ENCODE data around the gene KIF21A. TPM values are rescaled to one million over a fixed set of nuclear protein-coding genes. Genes with fewer than 3 reads are reported as not detected.
"Not testable (repeated sequence)": the region's sequence is repeated elsewhere in the genome, so short reads cannot be mapped to it uniquely, and the experiment has no call there.

Gene KIF21A
- total RNA-seq, 4 donors from 2014 or later, result 2.4 to 32.0 (median 17.5) TPM

DNA sequence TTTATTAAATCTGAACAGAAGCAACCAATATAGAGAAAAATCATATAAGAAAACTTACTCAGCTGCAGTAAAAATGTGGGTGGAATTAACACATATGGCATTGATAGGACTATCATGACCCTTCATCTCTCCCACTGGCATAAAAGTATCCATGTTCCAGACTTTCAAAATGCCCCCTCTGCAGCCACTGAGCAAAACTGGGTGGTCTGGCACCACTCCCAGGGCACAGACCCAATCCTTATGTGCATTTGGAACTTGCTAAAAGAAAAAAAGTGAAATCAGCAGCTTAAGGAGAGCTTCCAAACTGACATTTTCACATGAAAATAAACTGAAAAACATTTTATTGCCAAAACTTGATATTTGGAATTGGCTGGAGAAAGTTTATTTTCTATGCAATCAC, 141.5 kb downstream of the KIF21A start:
- Histone ChIP-seq H3K9me3 (no peaks in the 10 kb centered on the region), H3K4me1 (no peaks in the 10 kb centered on the region), H3K36me3 (no peaks in the 10 kb centered on the region), H3K27ac (no peak overlapping the region), H3K4me3 (no peak overlapping the region), H3K27me3 (no peaks in the 10 kb centered on the region)
- intact Hi-C loops (cut with DNase I; ENCODE audit: low total_unique reads), result no loop called here
- DNase-seq, result no peak
- TF ChIP-seq, protein P1, sequence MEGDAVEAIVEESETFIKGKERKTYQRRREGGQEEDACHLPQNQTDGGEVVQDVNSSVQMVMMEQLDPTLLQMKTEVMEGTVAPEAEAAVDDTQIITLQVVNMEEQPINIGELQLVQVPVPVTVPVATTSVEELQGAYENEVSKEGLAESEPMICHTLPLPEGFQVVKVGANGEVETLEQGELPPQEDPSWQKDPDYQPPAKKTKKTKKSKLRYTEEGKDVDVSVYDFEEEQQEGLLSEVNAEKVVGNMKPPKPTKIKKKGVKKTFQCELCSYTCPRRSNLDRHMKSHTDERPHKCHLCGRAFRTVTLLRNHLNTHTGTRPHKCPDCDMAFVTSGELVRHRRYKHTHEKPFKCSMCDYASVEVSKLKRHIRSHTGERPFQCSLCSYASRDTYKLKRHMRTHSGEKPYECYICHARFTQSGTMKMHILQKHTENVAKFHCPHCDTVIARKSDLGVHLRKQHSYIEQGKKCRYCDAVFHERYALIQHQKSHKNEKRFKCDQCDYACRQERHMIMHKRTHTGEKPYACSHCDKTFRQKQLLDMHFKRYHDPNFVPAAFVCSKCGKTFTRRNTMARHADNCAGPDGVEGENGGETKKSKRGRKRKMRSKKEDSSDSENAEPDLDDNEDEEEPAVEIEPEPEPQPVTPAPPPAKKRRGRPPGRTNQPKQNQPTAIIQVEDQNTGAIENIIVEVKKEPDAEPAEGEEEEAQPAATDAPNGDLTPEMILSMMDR (IDR thresholded peaks at IDR 0.05), result no peak
- TF ChIP-seq POLR2A (IDR thresholded peaks at IDR 0.05), result no peak

DNA sequence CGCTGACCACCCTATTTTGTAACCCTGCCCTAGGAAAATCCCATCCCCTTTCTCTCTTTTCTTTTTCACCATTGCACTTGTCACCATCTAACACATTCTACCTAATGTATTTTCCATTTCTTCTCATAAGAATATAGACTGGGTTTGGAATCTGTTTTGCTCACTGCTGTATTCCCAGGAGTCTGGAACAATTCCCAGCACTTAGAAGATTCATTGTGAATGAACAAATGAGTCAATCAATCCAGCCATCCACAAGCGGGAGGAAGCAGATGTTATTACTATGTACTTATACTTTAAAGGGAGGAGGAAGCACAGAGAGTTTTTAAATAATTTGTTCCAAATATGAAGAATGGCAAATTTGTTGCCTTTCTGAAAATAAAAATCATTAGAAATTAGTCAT, 142.1 kb downstream of the KIF21A start:
- H3K27me3 ChIP-seq, result no peaks in the 10 kb centered on the region
- TF ChIP-seq, protein P1 (IDR thresholded peaks at IDR 0.05), result no peak
- TF ChIP-seq POLR2A (IDR thresholded peaks at IDR 0.05), result no peak
- no peak for DNase-seq
- no peak overlapping the region for H3K27ac ChIP-seq
- intact Hi-C loops (cut with DNase I; ENCODE audit: low total_unique reads), result no loop called here
- no peaks in the 10 kb centered on the region for H3K4me1 ChIP-seq
- no peak overlapping the region for H3K4me3 ChIP-seq
- no peaks in the 10 kb centered on the region for H3K9me3 ChIP-seq
- H3K36me3 ChIP-seq, result no peaks in the 10 kb centered on the region

DNA sequence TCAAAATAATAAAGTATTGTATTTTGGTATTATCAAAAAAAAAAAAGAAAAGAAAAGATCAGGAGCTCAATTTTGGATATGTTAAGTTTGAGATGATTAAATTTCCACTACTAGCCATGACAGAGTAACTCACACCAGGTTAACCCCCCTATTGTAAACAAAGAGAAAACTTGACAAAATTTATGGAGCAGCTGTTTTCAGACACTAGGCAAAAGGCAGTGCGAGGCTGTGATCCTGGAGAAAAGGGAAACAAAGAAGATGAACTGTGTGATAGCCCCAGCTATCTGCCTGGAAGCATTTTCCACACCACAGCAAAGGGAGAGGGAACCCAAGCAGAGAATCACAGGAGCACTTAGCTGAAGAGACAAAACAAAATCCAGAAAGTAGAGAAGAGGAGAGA, 145.0 kb downstream of the KIF21A start:
- Histone ChIP-seq H3K27ac (no peak overlapping the region), H3K36me3 (no peaks in the 10 kb centered on the region), H3K4me1 (no peaks in the 10 kb centered on the region), H3K9me3 (no peaks in the 10 kb centered on the region), H3K27me3 (no peaks in the 10 kb centered on the region), H3K4me3 (no peak overlapping the region)
- no peak for DNase-seq
- intact Hi-C loops (cut with DNase I; ENCODE audit: low total_unique reads), result no loop called here
- no peak for TF ChIP-seq POLR2A (IDR thresholded peaks at IDR 0.05)
- TF ChIP-seq, protein P1 (IDR thresholded peaks at IDR 0.05), result no peak

- H3K4me1 ChIP-seq, result no peaks in the 10 kb centered on the region
- no peak for DNase-seq
- H3K27me3 ChIP-seq, result no peaks in the 10 kb centered on the region
- no peaks in the 10 kb centered on the region for H3K9me3 ChIP-seq
- intact Hi-C loops (cut with DNase I; ENCODE audit: low total_unique reads), result no loop called here
- no peaks in the 10 kb centered on the region for H3K36me3 ChIP-seq
- no peak for TF ChIP-seq POLR2A (IDR thresholded peaks at IDR 0.05)
- TF ChIP-seq, protein P1 (IDR thresholded peaks at IDR 0.05), result no peak
- no peak overlapping the region for H3K4me3 ChIP-seq
- H3K27ac ChIP-seq, result no peak overlapping the region
Measured at GRCh38 chr12:39296496-39296895, 146.4 kb downstream of the KIF21A start.

GRCh38 chr12:39295593-39295992, 147.3 kb downstream of the KIF21A start:
- H3K4me3 ChIP-seq; intact Hi-C loops (cut with DNase I; ENCODE audit: low total_unique reads); H3K27me3 ChIP-seq; H3K36me3 ChIP-seq; DNase-seq; H3K4me1 ChIP-seq; H3K9me3 ChIP-seq; H3K27ac ChIP-seq: not testable (repeated sequence)

GRCh38 chr12:39294715-39295114, 148.2 kb downstream of the KIF21A start:
- H3K4me1 ChIP-seq, result no peaks in the 10 kb centered on the region
- H3K27ac ChIP-seq, result no peak overlapping the region
- H3K9me3 ChIP-seq, result no peaks in the 10 kb centered on the region
- no peak overlapping the region for H3K4me3 ChIP-seq
- intact Hi-C loops (cut with DNase I; ENCODE audit: low total_unique reads), result no loop called here
- no peak for TF ChIP-seq POLR2A (IDR thresholded peaks at IDR 0.05)
- TF ChIP-seq, protein P1 (IDR thresholded peaks at IDR 0.05), result no peak
- H3K36me3 ChIP-seq, result no peaks in the 10 kb centered on the region
- DNase-seq, result no peak
- no peaks in the 10 kb centered on the region for H3K27me3 ChIP-seq
